ENCODE measurements around the gene PACS2.

DNA sequence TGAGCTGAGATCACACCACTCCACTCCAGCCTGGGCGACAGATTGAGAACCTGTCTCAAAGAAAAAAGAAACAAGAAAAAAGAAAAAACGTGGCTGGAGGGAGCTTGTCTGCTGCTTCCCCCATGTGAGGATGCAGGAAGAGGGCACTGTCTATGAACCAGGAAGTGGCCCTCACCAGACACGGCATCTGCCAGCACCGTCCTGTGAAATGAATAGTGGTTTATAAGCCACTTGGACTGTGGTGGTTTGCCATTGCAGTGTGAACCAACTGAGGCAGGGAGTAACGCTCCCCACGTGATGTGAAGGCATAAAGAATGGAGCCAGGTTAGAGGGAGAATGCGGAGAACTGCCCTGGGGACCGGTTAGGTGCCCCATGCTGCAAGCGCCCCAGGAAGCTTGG is 9.2 kb upstream of the PACS2 start:
- TF ChIP-seq POLR2AphosphoS5 (IDR thresholded peaks at IDR 0.05; ENCODE audit: low read depth, low read length): no peak
- TF ChIP-seq, protein P1, sequence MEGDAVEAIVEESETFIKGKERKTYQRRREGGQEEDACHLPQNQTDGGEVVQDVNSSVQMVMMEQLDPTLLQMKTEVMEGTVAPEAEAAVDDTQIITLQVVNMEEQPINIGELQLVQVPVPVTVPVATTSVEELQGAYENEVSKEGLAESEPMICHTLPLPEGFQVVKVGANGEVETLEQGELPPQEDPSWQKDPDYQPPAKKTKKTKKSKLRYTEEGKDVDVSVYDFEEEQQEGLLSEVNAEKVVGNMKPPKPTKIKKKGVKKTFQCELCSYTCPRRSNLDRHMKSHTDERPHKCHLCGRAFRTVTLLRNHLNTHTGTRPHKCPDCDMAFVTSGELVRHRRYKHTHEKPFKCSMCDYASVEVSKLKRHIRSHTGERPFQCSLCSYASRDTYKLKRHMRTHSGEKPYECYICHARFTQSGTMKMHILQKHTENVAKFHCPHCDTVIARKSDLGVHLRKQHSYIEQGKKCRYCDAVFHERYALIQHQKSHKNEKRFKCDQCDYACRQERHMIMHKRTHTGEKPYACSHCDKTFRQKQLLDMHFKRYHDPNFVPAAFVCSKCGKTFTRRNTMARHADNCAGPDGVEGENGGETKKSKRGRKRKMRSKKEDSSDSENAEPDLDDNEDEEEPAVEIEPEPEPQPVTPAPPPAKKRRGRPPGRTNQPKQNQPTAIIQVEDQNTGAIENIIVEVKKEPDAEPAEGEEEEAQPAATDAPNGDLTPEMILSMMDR (IDR thresholded peaks at IDR 0.05): no peak
